GM18502 (cell line): ENCODE data around the gene TCF7.

Experiments used
- ATAC-seq: cut with Tn5 transposase; IDR thresholded peaks from one replicate; pipeline ENCODE4 v1.9.1; 2021; ENCODE audit warnings: mild to moderate bottlenecking; ENCODE audit not compliant: unreplicated experiment, poor library complexity

TCF7 gene

DNA sequence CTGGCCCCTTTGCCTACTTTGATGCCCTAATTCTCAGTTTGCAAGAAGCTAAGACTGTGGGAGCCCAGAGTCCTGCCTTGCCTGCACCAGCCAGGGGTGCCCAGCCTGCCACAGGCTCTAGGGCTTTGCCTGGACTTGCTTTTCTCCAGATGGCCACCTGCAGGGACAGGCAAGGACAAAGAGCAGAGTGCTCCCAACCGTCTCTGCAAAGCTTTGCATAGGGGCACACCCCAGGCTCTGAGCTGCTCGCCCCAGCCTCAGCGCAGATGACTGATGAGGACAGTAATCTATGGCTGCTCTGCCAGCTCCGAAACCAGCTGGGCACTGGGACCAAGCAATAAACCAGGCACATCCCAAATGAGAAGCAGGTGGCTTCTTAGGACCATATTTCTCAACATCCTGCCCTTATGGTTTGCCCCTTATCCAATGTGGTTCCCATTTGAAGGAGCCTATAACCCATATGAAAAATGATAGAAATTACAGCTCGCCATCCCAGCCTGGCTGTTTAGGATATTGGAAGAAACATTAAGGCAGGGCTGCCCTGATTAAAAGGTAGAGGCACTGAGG, 25.4 kb upstream of the TCF7 start:
- no peak for ATAC-seq

DNA sequence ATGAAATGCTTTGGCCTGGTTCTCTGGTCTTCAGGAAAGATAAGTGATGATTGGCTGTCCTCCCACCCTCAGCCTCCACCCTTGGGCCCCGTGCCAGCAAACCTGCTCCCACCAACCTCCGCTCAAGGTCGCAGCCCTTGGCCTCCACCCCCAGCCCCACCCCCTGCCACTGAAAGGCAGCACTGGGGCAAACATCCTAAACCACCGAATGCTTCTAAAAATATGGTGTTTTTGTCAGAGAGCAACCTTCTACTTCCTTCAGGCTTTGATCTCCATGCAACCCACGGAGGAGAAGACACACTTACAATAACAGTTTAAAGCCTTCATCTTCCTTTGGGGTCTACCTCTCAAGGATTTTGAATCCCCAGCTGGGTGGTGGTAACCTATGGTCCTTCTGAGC, 24.0 kb upstream of the TCF7 start:
- ATAC-seq, result no peak

- no peak for ATAC-seq
These were observed 22.8 kb upstream of the TCF7 start for GRCh38 chr5:134091626-134092121.

DNA sequence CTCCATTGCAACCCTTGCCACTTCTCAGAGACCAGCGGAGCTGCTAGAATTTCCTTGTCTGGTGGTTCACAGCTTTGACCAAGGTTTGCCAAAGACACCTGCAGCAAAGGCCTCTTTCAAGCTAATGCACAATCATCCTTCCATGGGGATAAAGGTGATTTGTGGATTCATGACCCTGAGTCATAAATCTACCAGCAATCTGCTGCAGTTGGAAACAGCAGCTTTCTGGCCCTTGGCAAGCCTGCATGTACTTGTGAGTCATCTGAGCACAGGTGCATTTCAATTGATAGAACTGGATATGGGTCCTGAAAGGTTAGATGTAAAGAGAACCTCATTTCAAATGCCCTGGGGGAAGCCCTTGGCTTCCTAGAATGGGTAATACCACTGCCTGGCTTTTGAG, 21.6 kb upstream of the TCF7 start:
- ATAC-seq, result no peak

- ATAC-seq, result no peak
These were observed 21.1 kb upstream of the TCF7 start for GRCh38 chr5:134093351-134093750.

GRCh38 chr5:134095293-134095692, 19.2 kb upstream of the TCF7 start:
- no peak for ATAC-seq

DNA sequence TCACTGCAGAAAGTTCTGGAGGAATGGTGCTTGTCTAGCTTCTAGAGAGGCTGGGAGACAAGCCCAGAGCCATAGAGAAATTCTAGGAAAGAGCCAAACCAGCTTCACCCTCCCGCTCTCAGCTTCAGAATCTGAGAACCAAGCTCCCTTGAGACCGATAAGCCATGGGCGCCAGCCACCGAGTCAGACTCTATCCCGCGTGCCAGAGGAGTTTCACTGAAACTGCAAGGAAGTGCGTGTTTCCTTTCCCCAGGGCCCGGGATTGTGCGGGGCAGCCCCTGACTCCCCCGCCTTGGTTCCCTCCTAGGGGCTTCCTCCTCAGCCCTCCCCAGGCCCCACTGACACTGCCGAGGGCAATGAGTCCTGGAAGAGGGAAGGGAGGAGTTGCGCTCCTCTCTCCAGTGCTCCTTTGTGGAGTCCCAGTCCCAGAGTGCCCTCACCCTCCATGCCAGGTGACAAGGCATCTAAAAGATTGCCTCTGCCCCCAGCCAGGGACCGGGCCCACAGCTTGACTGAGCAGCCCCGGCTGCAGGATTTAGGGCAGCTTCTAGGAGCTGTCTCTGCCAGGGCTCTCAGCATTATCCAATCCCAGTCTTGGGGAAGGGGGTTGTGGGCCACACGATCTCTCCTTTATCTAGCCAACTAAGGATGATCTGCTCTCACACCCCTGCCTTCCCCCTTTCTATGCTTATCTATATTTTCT, 18.4 kb upstream of the TCF7 start:
- ATAC-seq, result no peak

DNA sequence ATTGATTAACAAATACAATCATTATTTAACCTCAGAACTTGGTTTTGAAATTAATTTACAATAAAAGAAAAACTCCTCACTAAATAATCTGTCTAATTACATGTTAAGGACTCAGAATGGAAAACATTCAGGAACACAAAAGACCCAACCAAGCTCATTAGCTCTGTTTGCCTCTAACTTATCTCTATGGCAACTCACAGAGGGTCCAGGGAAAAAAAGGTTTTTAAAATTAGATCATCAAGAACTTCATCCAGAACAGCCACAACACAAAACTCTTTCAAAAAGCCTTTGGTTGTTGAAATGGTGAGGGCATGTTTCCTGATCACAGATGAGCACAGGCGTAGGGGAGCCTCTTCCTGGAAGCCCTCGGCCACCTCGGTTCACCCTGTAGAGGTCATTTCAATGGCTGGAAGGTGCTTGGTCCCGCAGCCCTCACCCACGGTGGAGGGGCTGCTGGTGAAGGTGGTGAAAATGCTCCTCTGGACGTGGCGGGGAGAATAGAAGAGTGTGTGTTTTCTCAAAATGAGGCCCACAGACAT, 17.2 kb upstream of the TCF7 start:
- no peak for ATAC-seq

DNA sequence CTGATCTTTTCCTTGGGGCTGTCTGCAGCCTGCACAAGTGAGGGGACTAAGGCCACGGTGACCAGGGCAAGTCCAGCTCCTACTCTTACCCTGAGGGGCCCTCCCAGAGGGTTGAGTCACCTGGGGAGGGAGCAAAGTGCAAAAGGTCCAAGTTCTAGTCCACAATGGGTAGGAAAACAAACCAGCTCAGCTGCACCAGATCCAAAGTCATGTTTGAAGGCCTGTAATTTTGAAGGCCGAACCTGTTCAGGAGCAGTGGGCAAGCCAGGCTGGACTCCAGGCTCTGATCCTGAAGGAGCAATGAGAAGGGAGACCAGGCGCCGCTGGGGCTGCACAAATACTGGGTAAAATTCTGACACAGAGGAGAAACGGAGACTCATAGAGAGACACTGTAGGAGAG, 15.8 kb upstream of the TCF7 start:
- no peak for ATAC-seq

DNA sequence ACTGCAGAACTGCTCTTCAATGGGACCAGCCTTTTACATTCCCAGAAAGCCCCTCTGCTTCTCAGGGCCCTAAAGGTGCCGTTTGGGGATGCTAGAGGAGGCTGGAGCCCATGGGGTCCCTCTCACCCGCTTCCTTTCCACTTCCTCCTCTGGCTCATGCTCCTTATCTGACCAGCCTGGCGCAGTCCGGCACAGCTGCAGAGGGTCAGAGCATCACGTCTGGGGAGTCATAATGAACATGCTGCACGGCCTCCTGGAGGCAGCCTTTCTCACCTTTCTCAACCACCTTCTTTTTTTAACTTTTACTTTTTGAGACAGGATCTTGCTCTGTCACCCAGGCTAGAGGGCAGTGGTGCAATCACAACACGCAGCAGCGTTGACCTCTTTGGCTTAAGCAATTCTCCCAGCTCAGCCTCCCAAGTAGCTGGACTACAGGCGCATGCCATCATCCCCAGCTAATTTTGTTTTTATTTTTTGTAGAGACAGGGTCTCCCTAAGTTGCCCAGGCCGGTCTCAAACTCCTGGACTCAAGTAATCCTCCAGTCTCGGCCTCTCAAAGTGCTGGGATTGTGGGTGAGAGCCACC, 15.1 kb upstream of the TCF7 start:
- ATAC-seq, result no peak

GRCh38 chr5:134099939-134100282, 14.6 kb upstream of the TCF7 start:
- ATAC-seq, result no peak

DNA sequence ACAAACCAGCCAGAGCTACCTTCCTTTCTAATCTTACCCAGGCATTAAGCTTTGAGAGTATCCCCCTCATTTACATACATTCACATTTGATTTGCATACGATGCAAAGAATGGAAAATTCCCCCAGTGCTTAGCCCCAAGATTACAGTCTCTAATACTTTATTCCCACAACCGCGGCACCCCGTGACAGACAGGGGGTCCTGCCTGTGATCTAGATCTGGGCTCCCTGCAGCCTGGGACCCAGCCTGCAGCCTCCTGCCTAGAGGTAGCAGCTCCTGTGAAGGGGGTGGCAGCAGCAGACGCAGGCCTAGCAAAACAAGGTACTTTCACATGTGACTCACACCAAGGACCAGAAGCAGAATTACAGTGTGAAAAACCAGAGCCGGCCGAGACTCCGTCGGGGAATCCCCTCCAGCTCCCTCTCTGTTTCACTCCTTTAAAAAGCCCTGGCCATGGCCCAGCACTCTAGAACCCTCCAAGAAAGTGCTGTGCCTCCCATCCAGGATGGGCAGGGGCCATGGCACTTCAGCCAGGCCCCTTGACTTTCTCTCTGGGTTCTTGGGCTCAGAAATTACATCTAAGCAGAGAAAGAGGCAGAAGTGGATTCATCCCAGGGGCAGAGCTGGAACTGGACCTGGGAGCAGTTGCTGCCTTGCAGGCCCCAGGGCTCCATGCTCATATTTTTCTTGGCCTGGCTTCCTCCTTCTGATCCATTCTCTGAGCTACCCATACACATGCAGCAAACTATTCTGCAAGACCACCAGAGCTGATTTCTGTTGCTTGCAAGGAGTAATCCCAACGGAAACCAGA, 14.0 kb upstream of the TCF7 start:
- ATAC-seq, result peak; percentile 89

DNA sequence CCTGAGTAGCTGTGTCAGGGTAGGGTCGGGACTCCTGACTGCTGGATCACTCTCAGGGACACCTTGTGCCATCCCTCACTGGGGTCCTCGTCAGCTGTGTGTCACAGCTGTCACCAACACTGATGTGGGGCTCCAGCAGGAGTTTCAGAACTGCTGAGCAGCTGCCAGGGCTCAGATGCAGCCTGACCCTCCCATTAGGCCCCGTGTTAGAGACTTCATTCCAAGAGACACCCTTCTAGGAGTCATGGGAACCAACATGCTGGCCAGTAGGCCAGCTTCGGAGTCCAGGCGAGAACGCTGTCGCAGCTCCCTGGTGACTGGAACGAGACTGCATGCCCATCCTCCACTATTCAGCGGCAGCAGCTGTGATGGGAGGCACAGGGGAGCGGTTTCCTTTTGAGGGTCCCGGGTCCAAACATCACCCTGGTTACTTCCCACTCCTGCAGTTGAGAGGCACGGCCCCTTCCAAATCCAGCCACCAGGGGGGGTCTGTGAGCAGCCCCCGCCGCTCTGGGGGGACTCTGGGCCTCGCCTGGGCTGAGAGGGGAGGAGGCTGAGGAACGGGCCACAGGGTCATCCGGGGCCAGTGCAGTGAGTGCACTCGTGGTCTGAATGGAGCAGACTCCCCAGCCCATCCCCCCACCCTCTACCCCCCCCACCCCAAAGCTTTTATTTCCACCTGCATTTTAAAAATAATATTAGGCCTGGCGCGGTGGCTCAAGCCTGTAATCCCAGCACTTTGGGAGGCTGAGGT, 12.6 kb upstream of the TCF7 start:
- ATAC-seq, result peak; percentile 25

- ATAC-seq, result no peak
These were observed 11.1 kb upstream of the TCF7 start for GRCh38 chr5:134103397-134103796.

- ATAC-seq, result no peak
These were observed 10.4 kb upstream of the TCF7 start for GRCh38 chr5:134103998-134104654.

DNA sequence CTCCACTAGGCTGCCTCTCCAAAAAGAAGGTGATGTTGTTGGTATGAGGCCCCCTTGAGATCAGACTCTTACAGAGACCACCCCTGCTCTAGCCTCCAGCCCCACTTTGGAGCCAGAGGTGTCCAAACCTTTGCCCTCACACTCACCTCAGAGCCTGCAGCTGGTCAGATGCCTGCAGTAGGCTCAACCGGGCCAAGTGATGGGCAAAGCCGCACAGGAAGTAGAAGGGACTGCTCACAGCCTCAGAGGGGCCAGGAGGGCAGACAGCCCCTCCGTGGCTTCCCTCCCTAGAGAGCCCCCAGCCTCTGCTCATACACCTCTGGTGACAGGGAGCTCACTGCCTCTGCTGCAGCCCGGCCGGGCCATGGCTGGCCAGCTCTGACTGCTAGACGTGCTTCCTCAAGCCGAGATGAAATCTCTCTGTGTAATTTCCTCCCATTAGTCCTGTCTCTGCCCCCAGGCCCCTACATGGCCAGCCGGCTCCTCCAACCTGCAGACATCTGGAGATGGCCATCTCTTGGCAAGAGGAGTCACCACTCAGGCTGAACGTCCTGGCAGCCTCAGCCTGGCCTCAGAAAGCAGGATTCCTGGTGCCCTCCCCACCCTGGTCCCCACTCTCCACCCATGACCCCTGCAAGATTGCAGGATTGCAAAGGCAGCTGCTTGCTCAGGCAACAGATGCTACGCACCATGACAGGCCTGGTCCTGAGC, 7.3 kb upstream of the TCF7 start:
- no peak for ATAC-seq

DNA sequence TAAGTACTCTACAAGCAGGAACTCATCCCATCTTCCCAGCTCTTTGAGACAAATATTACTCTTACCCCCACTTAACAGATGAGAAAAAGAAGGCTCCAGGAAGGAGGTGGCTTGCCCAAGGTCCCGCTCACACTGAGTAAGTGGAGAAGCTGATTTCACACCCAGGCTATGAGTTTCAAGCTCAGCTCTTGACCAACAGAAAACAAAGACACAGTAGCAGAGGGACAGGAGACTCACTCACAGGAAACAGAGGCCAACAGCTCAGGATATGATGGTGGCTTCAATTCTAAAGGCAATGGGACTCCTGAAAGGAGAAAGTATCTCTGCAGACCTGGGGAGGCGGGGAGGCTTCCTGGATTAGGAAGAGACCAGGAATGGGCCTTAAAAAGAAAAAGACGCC, 6.7 kb upstream of the TCF7 start:
- no peak for ATAC-seq

DNA sequence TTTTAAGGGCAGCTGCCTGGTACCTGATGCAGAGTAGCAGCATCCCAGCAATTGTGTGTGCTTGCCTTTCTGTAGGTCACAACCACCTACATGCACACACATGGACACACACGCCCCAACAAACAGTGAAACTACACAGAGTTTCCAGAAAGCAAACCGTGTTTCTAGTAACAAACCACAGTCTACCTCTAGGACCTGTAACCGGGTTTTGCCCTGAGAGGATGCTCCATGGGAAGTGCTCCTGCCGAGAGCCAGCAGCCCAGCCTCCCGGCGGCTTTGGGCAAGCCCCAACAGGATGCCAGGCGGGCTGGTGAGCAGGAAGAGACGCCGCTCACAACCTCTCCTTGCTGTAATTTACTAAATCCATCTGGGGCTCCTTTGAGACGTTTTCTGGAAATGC, 4.1 kb upstream of the TCF7 start:
- no peak for ATAC-seq
